Mucosa of stomach (tissue), 1 donor: ENCODE results near the gene CRHBP.

Experiments used
- H3K27me3 ChIP-seq: one replicate; pipeline ENCODE4 v1.7.0; 2013; ENCODE audit warnings: mild to moderate bottlenecking, low read length; ENCODE audit not compliant: control insufficient read depth, insufficient read depth
- H3K36me3 ChIP-seq: one replicate; pipeline ENCODE4 v1.7.0; 2013; ENCODE audit warnings: low read length; ENCODE audit not compliant: control insufficient read depth, insufficient read depth
- H3K4me1 ChIP-seq: one replicate; pipeline ENCODE4 v1.7.0; 2013; ENCODE audit warnings: mild to moderate bottlenecking, low read length; ENCODE audit not compliant: control insufficient read depth, insufficient read depth
- H3K4me3 ChIP-seq: one replicate; pipeline ENCODE4 v1.7.0; 2013; ENCODE audit warnings: low read length
- H3K9ac ChIP-seq: one replicate; pipeline ENCODE4 v1.7.0; 2013; ENCODE audit warnings: mild to moderate bottlenecking, low read length, moderate library complexity
- H3K9me3 ChIP-seq: one replicate; pipeline ENCODE4 v1.7.0; 2013; ENCODE audit warnings: mild to moderate bottlenecking, low read length, moderate library complexity; ENCODE audit not compliant: control insufficient read depth
- donor health status: Pancreatic carcinoma.

CRHBP gene

GRCh38 chr5:76999451-76999850, 46.6 kb downstream of the CRHBP start:
- Histone ChIP-seq H3K9me3 (no peaks in the 10 kb centered on the region), H3K9ac (no peak overlapping the region), H3K4me1 (no peaks in the 10 kb centered on the region), H3K27me3 (peaks cover 2% of the 10 kb centered on the region), H3K4me3 (no peak overlapping the region), H3K36me3 (no peaks in the 10 kb centered on the region)

DNA sequence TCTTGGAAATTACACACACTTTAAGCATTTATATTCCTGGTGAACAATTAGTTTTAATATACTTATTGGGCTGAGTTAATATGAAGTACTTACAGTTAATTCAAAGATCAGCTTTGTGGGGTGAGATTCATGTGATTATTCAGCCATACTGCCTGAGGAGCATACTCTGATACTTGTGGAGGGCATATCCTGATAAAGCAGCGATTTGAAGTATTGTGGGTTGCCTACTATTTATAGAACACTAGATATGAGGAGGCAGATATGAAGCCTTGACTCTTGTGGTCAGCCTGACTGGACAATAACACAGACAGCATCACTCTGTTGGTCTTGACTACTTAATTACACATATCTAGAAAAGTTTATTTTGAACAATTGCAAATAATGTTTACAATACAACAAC, 50.4 kb downstream of the CRHBP start:
- no peaks in the 10 kb centered on the region for H3K9me3 ChIP-seq
- no peak overlapping the region for H3K4me3 ChIP-seq
- no peaks in the 10 kb centered on the region for H3K36me3 ChIP-seq
- no peaks in the 10 kb centered on the region for H3K4me1 ChIP-seq
- peaks cover 2% of the 10 kb centered on the region for H3K27me3 ChIP-seq
- H3K9ac ChIP-seq, result no peak overlapping the region

GRCh38 chr5:77006124-77006523, 53.3 kb downstream of the CRHBP start:
- Histone ChIP-seq H3K9ac (no peak overlapping the region), H3K4me3 (no peak overlapping the region), H3K9me3 (no peaks in the 10 kb centered on the region), H3K27me3 (peaks cover 2% of the 10 kb centered on the region), H3K36me3 (no peaks in the 10 kb centered on the region), H3K4me1 (no peaks in the 10 kb centered on the region)

- Histone ChIP-seq H3K9ac (no peak overlapping the region), H3K27me3 (no peaks in the 10 kb centered on the region), H3K9me3 (no peaks in the 10 kb centered on the region), H3K36me3 (no peaks in the 10 kb centered on the region), H3K4me3 (no peak overlapping the region), H3K4me1 (no peaks in the 10 kb centered on the region)
Observed at GRCh38 chr5:77008413-77008812, 55.6 kb downstream of the CRHBP start.

- H3K27me3 ChIP-seq, result no peaks in the 10 kb centered on the region
- no peaks in the 10 kb centered on the region for H3K36me3 ChIP-seq
- no peak overlapping the region for H3K9ac ChIP-seq
- no peaks in the 10 kb centered on the region for H3K9me3 ChIP-seq
- no peak overlapping the region for H3K4me3 ChIP-seq
- no peaks in the 10 kb centered on the region for H3K4me1 ChIP-seq
Observed at GRCh38 chr5:77010243-77010642, 57.4 kb downstream of the CRHBP start.

- H3K9me3 ChIP-seq, result no peaks in the 10 kb centered on the region
- no peak overlapping the region for H3K9ac ChIP-seq
- H3K27me3 ChIP-seq, result no peaks in the 10 kb centered on the region
- H3K36me3 ChIP-seq, result no peaks in the 10 kb centered on the region
- H3K4me1 ChIP-seq, result no peaks in the 10 kb centered on the region
- H3K4me3 ChIP-seq, result no peak overlapping the region
Observed at GRCh38 chr5:77011498-77011897, 58.7 kb downstream of the CRHBP start.

GRCh38 chr5:77012601-77013000, 59.8 kb downstream of the CRHBP start:
- Histone ChIP-seq H3K9me3 (no peaks in the 10 kb centered on the region), H3K4me3 (no peak overlapping the region), H3K9ac (no peak overlapping the region), H3K4me1 (no peaks in the 10 kb centered on the region), H3K27me3 (no peaks in the 10 kb centered on the region), H3K36me3 (no peaks in the 10 kb centered on the region)

- Histone ChIP-seq H3K36me3 (no peaks in the 10 kb centered on the region), H3K4me1 (no peaks in the 10 kb centered on the region), H3K27me3 (no peaks in the 10 kb centered on the region), H3K9ac (no peak overlapping the region), H3K4me3 (no peak overlapping the region), H3K9me3 (no peaks in the 10 kb centered on the region)
Observed at GRCh38 chr5:77015938-77016569, 63.2 kb downstream of the CRHBP start.

GRCh38 chr5:77016962-77017361, 64.1 kb downstream of the CRHBP start:
- H3K27me3 ChIP-seq, result no peaks in the 10 kb centered on the region
- no peaks in the 10 kb centered on the region for H3K36me3 ChIP-seq
- H3K4me1 ChIP-seq, result no peaks in the 10 kb centered on the region
- H3K4me3 ChIP-seq, result no peak overlapping the region
- no peak overlapping the region for H3K9ac ChIP-seq
- H3K9me3 ChIP-seq, result no peaks in the 10 kb centered on the region

DNA sequence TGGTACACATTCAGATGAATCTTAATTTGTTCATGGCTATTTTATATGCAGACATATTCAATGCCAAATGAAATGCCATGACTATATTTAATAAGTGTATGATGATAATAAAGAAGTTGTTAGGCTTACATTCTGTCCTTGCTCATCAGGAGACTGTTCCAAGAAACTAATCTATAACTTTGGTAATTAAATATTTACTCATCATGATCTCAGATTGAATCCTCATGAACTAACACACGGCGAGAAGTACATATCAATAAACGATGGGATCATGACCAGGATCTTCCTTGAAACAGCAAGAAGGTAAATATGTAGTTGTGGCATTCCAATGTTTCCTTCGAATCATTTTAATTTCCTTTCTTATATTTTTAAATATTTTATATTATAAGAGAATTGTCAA, 64.8 kb downstream of the CRHBP start:
- Histone ChIP-seq H3K27me3 (no peaks in the 10 kb centered on the region), H3K9me3 (no peaks in the 10 kb centered on the region), H3K4me3 (no peak overlapping the region), H3K9ac (no peak overlapping the region), H3K36me3 (no peaks in the 10 kb centered on the region), H3K4me1 (no peaks in the 10 kb centered on the region)
